PC-3 (cell line): ENCODE measurements around the gene CDK18.

Experiments
- EZH2phosphoT487 ChIP-seq: fragments of 300-600 bp; sonication (generic); IDR thresholded peaks from 2 replicates; pipeline ENCODE4 v1.6.1; 2018; ENCODE audit warnings: mild to moderate bottlenecking, antibody characterized with exemption, low read length, borderline replicate concordance
- TF ChIP-seq, protein P1 (sequence below): fragments of 300-600 bp; sonication (generic); conservative IDR thresholded peaks from 2 replicates; pipeline ENCODE4 v1.5.1; 2017; ENCODE audit warnings: antibody characterized with exemption, low read depth, mild to moderate bottlenecking, low read length

DNA sequence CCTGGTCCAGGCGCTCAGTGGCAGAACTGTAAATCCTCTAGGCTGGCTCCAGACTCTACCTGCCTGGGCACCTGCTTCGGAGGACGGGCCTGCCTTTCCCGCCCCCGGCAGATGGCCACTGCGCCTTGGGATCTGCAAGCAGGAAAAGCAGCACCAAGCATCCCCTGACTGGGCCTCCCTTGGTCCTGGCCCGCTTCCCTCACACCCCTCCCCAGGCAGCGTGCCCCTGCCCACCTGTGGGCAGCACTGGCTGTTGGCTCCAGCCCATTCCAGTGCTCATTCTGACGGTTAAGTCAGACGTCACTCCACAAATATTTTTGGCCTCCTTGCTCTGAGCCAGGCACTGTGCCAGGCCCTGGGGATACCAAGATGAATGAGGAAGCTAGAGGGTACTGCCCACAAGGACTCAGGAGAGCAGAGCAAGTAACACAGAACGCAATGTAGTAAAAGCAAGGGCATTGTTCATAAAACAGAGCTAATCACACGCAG lies 26.7 kb upstream of the CDK18 start:
- TF ChIP-seq, protein P1, sequence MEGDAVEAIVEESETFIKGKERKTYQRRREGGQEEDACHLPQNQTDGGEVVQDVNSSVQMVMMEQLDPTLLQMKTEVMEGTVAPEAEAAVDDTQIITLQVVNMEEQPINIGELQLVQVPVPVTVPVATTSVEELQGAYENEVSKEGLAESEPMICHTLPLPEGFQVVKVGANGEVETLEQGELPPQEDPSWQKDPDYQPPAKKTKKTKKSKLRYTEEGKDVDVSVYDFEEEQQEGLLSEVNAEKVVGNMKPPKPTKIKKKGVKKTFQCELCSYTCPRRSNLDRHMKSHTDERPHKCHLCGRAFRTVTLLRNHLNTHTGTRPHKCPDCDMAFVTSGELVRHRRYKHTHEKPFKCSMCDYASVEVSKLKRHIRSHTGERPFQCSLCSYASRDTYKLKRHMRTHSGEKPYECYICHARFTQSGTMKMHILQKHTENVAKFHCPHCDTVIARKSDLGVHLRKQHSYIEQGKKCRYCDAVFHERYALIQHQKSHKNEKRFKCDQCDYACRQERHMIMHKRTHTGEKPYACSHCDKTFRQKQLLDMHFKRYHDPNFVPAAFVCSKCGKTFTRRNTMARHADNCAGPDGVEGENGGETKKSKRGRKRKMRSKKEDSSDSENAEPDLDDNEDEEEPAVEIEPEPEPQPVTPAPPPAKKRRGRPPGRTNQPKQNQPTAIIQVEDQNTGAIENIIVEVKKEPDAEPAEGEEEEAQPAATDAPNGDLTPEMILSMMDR = 0 out of 2 replicates have a peak, but pooled peaks have one; percentile 25
- TF ChIP-seq EZH2phosphoT487 = no peak
